Fibroblast of villous mesenchyme (primary cell): ENCODE data around the gene PRDM16. TPM values are rescaled to one million over a fixed set of nuclear protein-coding genes. Genes with fewer than 3 reads are reported as not detected.

Experiments used
- DNase-seq: peaks from one replicate; pipeline ENCODE4 v3.0.0-alpha.2; 2010; ENCODE audit warnings: low read depth
- H3K4me3 ChIP-seq: 2 replicates; pipeline ENCODE4 v1.5.1; 2011; ENCODE audit warnings: low read depth, mild to moderate bottlenecking, low read length
- CTCF ChIP-seq: IDR thresholded peaks from 2 replicates; pipeline ENCODE4 v1.5.1; 2012; ENCODE audit warnings: low read depth, mild to moderate bottlenecking, low read length; ENCODE audit not compliant: insufficient read depth
- total RNA-seq: library from RNA; depleted of rRNA; stranded (reverse); fragments of >200 nt; gene quantifications from 2 replicates; pipeline ENCODE4 v1.2.3, GENCODE V29; 2012

Gene PRDM16
- total RNA-seq, 1 donor, result 1.7 TPM

GRCh38 chr1:3117879-3118278 is 48.9 kb downstream of the PRDM16 start:
- TF ChIP-seq CTCF, result no peak
- H3K4me3 ChIP-seq, result no peak overlapping the region
- no peak for DNase-seq

DNA sequence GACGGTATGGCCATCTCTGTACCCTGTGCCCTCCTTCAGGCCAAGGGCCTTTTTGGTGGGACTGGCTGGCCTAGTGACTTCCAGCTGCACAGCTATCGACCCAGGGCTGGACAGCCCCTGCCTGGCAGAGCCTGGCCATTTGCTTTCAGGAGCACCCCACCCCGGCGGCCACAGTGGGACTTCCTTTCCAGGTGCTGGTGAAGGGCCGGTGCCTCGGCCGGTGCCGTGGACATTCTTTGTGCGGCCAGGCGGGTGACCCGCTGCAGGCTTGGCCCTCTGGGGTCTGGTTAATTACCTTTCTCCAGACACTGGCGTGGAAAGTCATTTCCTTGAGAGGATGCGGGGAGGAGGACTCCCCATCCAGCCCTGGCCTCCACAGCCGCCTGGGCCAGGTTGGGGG is 50.1 kb downstream of the PRDM16 start:
- H3K4me3 ChIP-seq, result no peak overlapping the region
- DNase-seq, result no peak
- TF ChIP-seq CTCF, result no peak

GRCh38 chr1:3119725-3120124 is 50.7 kb downstream of the PRDM16 start:
- DNase-seq, result no peak
- H3K4me3 ChIP-seq, result no peak overlapping the region
- no peak for TF ChIP-seq CTCF

- no peak for DNase-seq
- H3K4me3 ChIP-seq, result no peak overlapping the region
- no peak for TF ChIP-seq CTCF
Measured at GRCh38 chr1:3120140-3120539, 51.1 kb downstream of the PRDM16 start.

GRCh38 chr1:3120994-3121393 is 52.0 kb downstream of the PRDM16 start:
- DNase-seq, result no peak
- no peak for TF ChIP-seq CTCF

DNA sequence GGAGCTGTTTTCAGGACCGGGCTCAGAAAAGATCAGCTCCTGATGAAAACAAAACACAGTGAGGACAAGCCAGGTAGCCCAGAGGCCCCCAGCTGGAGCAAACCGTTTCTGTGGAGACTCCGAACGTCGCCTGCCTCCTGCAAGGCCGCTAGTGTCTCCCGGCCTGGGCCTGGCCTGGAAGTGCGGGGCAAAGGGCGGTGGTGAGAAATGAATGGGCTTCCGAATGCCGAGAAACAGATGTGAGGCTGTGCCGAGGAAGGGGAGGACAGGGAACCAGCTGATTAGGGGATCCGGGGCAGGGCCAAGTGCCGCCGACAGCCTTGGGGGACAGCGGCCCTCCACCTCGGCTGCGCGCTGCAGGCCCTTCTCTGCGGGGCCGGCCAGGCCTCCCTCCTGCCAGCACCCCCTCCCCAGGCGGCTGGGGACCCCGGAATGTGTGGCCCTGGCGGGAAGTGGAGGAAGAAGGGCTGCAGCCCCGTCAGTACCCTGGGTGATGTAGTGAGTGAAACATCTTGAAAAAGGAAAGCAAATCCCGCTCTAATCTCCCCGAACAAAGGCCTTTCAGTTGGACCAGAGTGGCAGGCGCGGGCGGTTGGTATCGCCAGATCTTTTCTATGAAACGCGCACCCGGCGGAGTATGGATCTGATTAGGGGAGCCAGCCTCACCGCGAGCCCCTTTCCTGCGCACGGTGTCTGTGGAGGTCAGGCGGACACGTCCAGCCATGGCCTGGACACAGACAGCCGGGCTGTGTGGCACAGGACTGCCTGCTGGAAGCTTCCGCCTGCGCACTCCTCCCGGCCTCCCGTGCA is 52.6 kb downstream of the PRDM16 start:
- no peak for TF ChIP-seq CTCF
- H3K4me3 ChIP-seq, result no peak overlapping the region
- no peak for DNase-seq

More at GRCh38 chr1:3120994-3121393, 52.0 kb downstream of the PRDM16 start:
- no peak overlapping the region for H3K4me3 ChIP-seq

DNA sequence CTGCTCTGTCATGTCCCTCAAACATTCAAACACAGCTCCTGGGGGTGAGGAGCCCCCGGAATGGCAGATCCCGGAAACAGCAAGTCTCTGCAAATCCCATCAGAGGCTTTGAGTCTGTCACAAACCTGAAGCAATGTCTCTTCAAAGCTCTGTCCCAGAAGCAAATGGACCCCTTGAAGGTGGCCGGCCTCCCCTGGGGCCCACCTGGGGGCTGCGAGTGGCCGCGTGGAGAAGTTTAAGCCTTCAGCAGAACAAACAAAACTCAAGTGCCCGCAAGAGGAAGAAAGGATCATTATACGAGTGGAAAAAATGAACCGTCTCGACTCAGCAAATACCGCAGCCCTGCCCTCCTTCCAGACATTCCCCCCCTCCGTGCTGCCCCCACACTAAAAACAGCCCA is 53.3 kb downstream of the PRDM16 start:
- no peak for TF ChIP-seq CTCF
- no peak for DNase-seq
- no peak overlapping the region for H3K4me3 ChIP-seq
